Caco-2 (cell line): Measurements from ENCODE around the gene SLC17A2. TPM values are rescaled to one million over a fixed set of nuclear protein-coding genes. Genes with fewer than 3 reads are reported as not detected.

Experiments
- BruUV-seq: library from RNA; stranded (reverse); fragments of 400-500 nt; replicated peaks from 2 replicates; lab custom pipeline; 2021; lab: Mats Ljungman, UMichigan
- CTCF ChIA-PET: fragments of 300-600 bp; sonication (Branson Sonifier 250); formaldehyde crosslinking; loops from one replicate; lab custom pipeline; 2022; ENCODE audit warnings: antibody characterized with exemption; lab: Charles Lee
- POLR2A ChIA-PET: fragments of 300-600 bp; sonication (Branson Sonifier 250); formaldehyde crosslinking; loops from one replicate; lab custom pipeline; 2022; ENCODE audit warnings: antibody characterized with exemption; lab: Charles Lee
- DNase-seq, 2 experiments: peaks; one replicate each; pipeline versions ENCODE4 v3.0.0 to v3.0.0-alpha.2; 2020 to 2022
- H3K27me3 ChIP-seq: replicated peaks from 2 replicates; pipeline ENCODE4 v1.6.0; 2011; ENCODE audit warnings: low read length; ENCODE audit not compliant: control insufficient read depth, insufficient read depth
- H3K36me3 ChIP-seq: 2 replicates; pipeline ENCODE4 v1.5.1; 2011; ENCODE audit warnings: low read length; ENCODE audit not compliant: control insufficient read depth, insufficient read depth
- H3K4me1 ChIP-seq: fragments of 250-450 bp; sonication (Bioruptor Pico); 2 replicates; pipeline ENCODE4 v1.5.1; 2020; ENCODE audit warnings: mild to moderate bottlenecking
- H3K4me3 ChIP-seq: 2 replicates; pipeline ENCODE4 v1.5.1; 2011; ENCODE audit warnings: low read depth, mild to moderate bottlenecking, control low read depth, low read length
- H3K9me3 ChIP-seq: fragments of 250-450 bp; sonication (Bioruptor Pico); 2 replicates; pipeline ENCODE4 v1.5.1; 2020; ENCODE audit warnings: mild to moderate bottlenecking, moderate library complexity
- H3K27ac Mint-ChIP-seq: one replicate; pipeline ENCODE4 v1.8.0; 2022; ENCODE audit warnings: mixed read lengths; ENCODE audit not compliant: unreplicated experiment
- H3K27me3 Mint-ChIP-seq: one replicate; pipeline ENCODE4 v1.8.0; 2022; ENCODE audit warnings: mixed read lengths; ENCODE audit not compliant: insufficient read depth, unreplicated experiment
- H3K36me3 Mint-ChIP-seq: one replicate; pipeline ENCODE4 v1.8.0; 2022; ENCODE audit warnings: mild to moderate bottlenecking, mixed read lengths; ENCODE audit not compliant: insufficient read depth, unreplicated experiment
- H3K4me1 Mint-ChIP-seq: one replicate; pipeline ENCODE4 v1.8.0; 2022; ENCODE audit warnings: low read depth, mixed read lengths; ENCODE audit not compliant: unreplicated experiment
- H3K4me3 Mint-ChIP-seq: one replicate; pipeline ENCODE4 v1.8.0; 2022; ENCODE audit warnings: mild to moderate bottlenecking, moderate library complexity, mixed read lengths; ENCODE audit not compliant: unreplicated experiment
- H3K9me3 Mint-ChIP-seq: one replicate; pipeline ENCODE4 v1.8.0; 2022; ENCODE audit warnings: mixed read lengths; ENCODE audit not compliant: unreplicated experiment
- intact Hi-C: fragments of 100-400 bp; cut with micrococcal nuclease; formaldehyde crosslinking; loops from one replicate; pipeline ENCODE4 v1.10.0; 2022; ENCODE audit not compliant: unreplicated experiment
- total RNA-seq: library from RNA; stranded (reverse); gene quantifications from 2 replicates; pipeline ENCODE4 v1.2.3, GENCODE V29; 2022
- TF ChIP-seq, protein P1 (sequence below), 2 experiments: fragments of 200-600 bp in 1 of 2; IDR thresholded peaks; 1 replicate in 1 of 2; 2 replicates in 1 of 2; pipeline versions ENCODE4 v1.5.1 to v1.8.0; 2011 to 2022; ENCODE audit warnings: antibody characterized with exemption in 1 of 2, control low read depth in 1 of 2, inconsistent platforms in 1 of 2, low read depth in 1 of 2, low read length in 1 of 2, mild to moderate bottlenecking in 1 of 2, moderate library complexity in 1 of 2; ENCODE audit not compliant: insufficient read depth in 1 of 2, severe bottlenecking in 1 of 2, unreplicated experiment in 1 of 2

The SLC17A2 gene
- total RNA-seq, 1 experiment from 2014 or later, result not detected

DNA sequence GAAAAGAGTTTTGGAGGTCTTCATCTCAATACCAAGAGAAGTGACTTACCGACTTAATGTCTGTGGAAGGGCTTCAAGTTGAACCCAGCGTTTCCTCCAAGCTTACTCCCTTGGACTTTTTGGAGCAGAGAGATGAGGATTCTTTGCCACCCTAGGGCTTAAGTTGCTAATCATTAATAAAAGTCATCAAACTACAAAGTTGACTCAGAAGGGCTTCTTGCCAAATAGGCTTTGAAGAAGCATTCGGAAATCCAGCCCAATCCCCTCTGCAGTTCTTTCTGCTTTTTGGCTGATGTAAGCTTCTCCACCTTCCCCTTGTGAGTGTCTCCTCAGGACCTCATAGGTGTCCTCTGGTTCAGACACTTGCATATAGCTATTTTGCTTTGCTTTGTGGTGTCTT is 56.4 kb downstream of the SLC17A2 start, which contains the start of gene SLC17A3:
Gene SLC17A3 (minus strand): TSS at position 126 of the 400 bp plus-strand sequence. CDS start 5,856 bp downstream, outside the sequence.
- Histone ChIP-seq H3K27me3 (no peaks in the 10 kb centered on the region), H3K4me3 (no peak within 1 kb of the TSS), H3K36me3 (no peaks in the 10 kb centered on the region), H3K4me1 (no peaks in the 10 kb centered on the region), H3K9me3 (no peaks in the 10 kb centered on the region)
- H3K27ac Mint-ChIP-seq, result no peak within 1 kb of the TSS
- H3K9me3 Mint-ChIP-seq, result no peaks in the 10 kb centered on the region
- peaks cover 2% of the 10 kb centered on the region for H3K27me3 Mint-ChIP-seq
- intact Hi-C loops, result no loop called here
- ChIA-PET CTCF (no interaction called here), POLR2A (no interaction called here)
- no TSS peak for BruUV-seq
- H3K4me3 Mint-ChIP-seq, result no peak within 1 kb of the TSS
- no peak for DNase-seq
- no peaks in the 10 kb centered on the region for H3K4me1 Mint-ChIP-seq
- TF ChIP-seq, protein P1, sequence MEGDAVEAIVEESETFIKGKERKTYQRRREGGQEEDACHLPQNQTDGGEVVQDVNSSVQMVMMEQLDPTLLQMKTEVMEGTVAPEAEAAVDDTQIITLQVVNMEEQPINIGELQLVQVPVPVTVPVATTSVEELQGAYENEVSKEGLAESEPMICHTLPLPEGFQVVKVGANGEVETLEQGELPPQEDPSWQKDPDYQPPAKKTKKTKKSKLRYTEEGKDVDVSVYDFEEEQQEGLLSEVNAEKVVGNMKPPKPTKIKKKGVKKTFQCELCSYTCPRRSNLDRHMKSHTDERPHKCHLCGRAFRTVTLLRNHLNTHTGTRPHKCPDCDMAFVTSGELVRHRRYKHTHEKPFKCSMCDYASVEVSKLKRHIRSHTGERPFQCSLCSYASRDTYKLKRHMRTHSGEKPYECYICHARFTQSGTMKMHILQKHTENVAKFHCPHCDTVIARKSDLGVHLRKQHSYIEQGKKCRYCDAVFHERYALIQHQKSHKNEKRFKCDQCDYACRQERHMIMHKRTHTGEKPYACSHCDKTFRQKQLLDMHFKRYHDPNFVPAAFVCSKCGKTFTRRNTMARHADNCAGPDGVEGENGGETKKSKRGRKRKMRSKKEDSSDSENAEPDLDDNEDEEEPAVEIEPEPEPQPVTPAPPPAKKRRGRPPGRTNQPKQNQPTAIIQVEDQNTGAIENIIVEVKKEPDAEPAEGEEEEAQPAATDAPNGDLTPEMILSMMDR (IDR thresholded peaks at IDR 0.05; ENCODE audit: insufficient read depth in 1 of 2, low read depth in 1 of 2, low read length in 1 of 2, severe bottlenecking in 1 of 2, unreplicated experiment in 1 of 2), result no peak
- no peaks in the 10 kb centered on the region for H3K36me3 Mint-ChIP-seq

DNA sequence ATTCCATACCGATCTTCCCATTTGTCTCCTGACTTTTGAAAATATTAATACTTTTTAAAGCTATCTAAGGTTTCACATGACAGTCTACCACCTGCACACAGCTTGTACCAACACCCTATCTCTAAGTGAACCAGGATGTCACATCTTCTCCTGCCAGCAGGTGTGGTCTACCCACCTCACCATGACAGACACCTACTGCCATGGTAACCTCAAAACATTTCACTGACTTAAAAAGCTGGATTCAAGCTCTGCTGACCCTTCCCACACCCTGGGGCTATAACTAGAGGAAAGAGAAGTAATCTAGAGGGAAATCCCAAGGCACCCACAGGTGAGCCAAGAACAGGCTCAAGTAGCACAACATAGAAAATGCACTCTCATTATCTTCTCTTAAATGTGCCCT is 57.7 kb downstream of the SLC17A2 start:
- Histone ChIP-seq H3K9me3 (no peaks in the 10 kb centered on the region), H3K4me1 (no peaks in the 10 kb centered on the region), H3K4me3 (no peak overlapping the region), H3K36me3 (no peaks in the 10 kb centered on the region), H3K27me3 (no peaks in the 10 kb centered on the region; the same call in 1 of the 2 replicates)
- no peak overlapping the region for H3K27ac Mint-ChIP-seq
- no peak overlapping the region for H3K4me3 Mint-ChIP-seq
- intact Hi-C loops, result no loop called here
- no peaks in the 10 kb centered on the region for H3K4me1 Mint-ChIP-seq
- no peaks in the 10 kb centered on the region for H3K36me3 Mint-ChIP-seq
- BruUV-seq, result no TSS peak
- ChIA-PET POLR2A (no interaction called here), CTCF (no interaction called here)
- no peaks in the 10 kb centered on the region for H3K27me3 Mint-ChIP-seq
- no peak for DNase-seq
- H3K9me3 Mint-ChIP-seq, result no peaks in the 10 kb centered on the region
- TF ChIP-seq, protein P1 (IDR thresholded peaks at IDR 0.05; ENCODE audit: insufficient read depth in 1 of 2, low read depth in 1 of 2, low read length in 1 of 2, severe bottlenecking in 1 of 2, unreplicated experiment in 1 of 2), result no peak

DNA sequence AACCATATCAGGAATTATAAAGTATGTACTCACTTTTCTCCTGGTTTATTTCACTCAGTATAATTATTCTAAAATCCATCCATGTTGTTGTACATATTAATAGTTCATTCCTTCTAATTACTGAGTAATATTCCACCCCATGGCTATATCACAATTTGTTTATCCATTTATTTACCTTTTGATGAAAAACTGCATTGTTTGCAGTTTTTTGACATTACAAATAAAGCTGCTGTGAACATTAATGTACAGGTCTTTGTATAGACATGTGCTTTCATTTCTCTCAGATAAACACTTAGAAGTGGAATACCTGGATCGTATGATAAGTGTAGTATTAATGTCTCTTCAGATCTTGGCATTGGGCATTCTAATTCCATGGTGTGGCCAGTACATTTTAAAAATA is 60.7 kb downstream of the SLC17A2 start:
- Mint-ChIP-seq H3K9me3 (no peaks in the 10 kb centered on the region), H3K4me1 (no peaks in the 10 kb centered on the region), H3K36me3 (no peaks in the 10 kb centered on the region), H3K4me3 (no peak overlapping the region), H3K27ac (no peak overlapping the region), H3K27me3 (no peaks in the 10 kb centered on the region)
- H3K9me3 ChIP-seq, result no peaks in the 10 kb centered on the region
- TF ChIP-seq, protein P1 (IDR thresholded peaks at IDR 0.05; ENCODE audit: insufficient read depth in 1 of 2, low read depth in 1 of 2, low read length in 1 of 2, severe bottlenecking in 1 of 2, unreplicated experiment in 1 of 2), result no peak
- H3K27me3 ChIP-seq, result no peaks in the 10 kb centered on the region; the same call in 1 of the 2 replicates
- no peak overlapping the region for H3K4me3 ChIP-seq
- no peaks in the 10 kb centered on the region for H3K36me3 ChIP-seq
- intact Hi-C loops, result no loop called here
- ChIA-PET POLR2A (no interaction called here), CTCF (no interaction called here)
- H3K4me1 ChIP-seq, result no peaks in the 10 kb centered on the region
- DNase-seq, result no peak
- no TSS peak for BruUV-seq
